ENCODE measurements around the gene RTN4R. TPM values are rescaled to one million over a fixed set of nuclear protein-coding genes. Genes with fewer than 3 reads are reported as not detected.
A peak's percentile ranks its signal among the peaks of the same experiment; 100 is the strongest.

RTN4R gene
- total and polyA plus RNA-seq, 2 of the 8 experiments (the other 6 are each of a cell fraction or from before 2014, with no cell fraction given) = 21.8 to 41.3 TPM

GRCh38 chr22:20240900-20241299, 27.2 kb downstream of the RTN4R start:
- peak overlapping the region; percentile 84 for H2BK5ac ChIP-seq (ENCODE audit: low read depth, low read length)
- H3K23me2 ChIP-seq (ENCODE audit: low read depth, low read length) = no peaks in the 10 kb centered on the region
- 87% methylated on average over 8 of the region's 8 CpGs; no CpG with 5 or more reads in 1 of the 2 experiments for WGBS, 2 experiments (ENCODE audit: extremely low coverage in 1 of 2, insufficient coverage in 1 of 2, insufficient read length in 1 of 2, insufficient replicate concordance in 2 of 2, low coverage in 1 of 2, low lambda C conversion rate in 2 of 2, missing lambda C conversion rate in 1 of 2)
- CTCF ChIA-PET (ENCODE audit: partially characterized antibody) = interaction anchor here (1.4 to 6.5 kb wide), 5 partner anchors 14 to 86 kb away, joined by 3 to 93 read pairs (median 19); partner anchors contain the start of gene CCDC188
- no peak overlapping the region for H2AFZ ChIP-seq (ENCODE audit: low read length)
- DNase-seq (ENCODE audit: low read depth in 1 of 2, low spot score in 2 of 2) (no peak), FAIRE-seq (no peak)
- peak overlapping the region; percentile 75; the same call in 1 of the 2 replicates for H3K18ac ChIP-seq (ENCODE audit: extremely low read depth, low read length)
- no peaks in the 10 kb centered on the region for H3K79me2 ChIP-seq (ENCODE audit: control insufficient read depth in 1 of 2, insufficient read depth in 2 of 2, low read length in 2 of 2)
- peaks cover 8% of the 10 kb centered on the region for H3K79me1 ChIP-seq (ENCODE audit: low read depth, low read length)
- peak overlapping the region; percentile 49 for H4K91ac ChIP-seq (replicated peaks; ENCODE audit: insufficient read length, low read length)
- peak overlapping the region; percentile 47 for H4K5ac ChIP-seq (ENCODE audit: insufficient read length, low read depth, low read length)
- H3K27ac ChIP-seq (ENCODE audit: low read depth, low read length) = peak overlapping the region; percentile 17; the same call in 1 of the 2 replicates
- peak overlapping the region; percentile 46; the same call in 1 of the 2 replicates for H2BK15ac ChIP-seq (ENCODE audit: low read length)
- H2AK5ac ChIP-seq (ENCODE audit: low read depth, low read length) = no peak overlapping the region
- H3K36me3 ChIP-seq (ENCODE audit: control insufficient read depth in 2 of 4, insufficient read depth in 4 of 4, low read length in 3 of 4) = peaks cover 0 to 14% (median 0%) of the 10 kb centered on the region in 4 experiments; a peak in 2 of 8 replicates
- H4K8ac ChIP-seq (ENCODE audit: extremely low read depth, insufficient read depth, low read length) = peak overlapping the region; percentile 86; the same call in 1 of the 2 replicates
- peak overlapping the region; percentile 94 for H3K4ac ChIP-seq (replicated peaks; ENCODE audit: insufficient read length, low read depth, low read length)
- peak overlapping the region; percentile 28 for H2BK120ac ChIP-seq (replicated peaks; ENCODE audit: low read depth, low read length)
- H3K27me3 ChIP-seq (replicated peaks in 1 of 4; ENCODE audit: control insufficient read depth in 3 of 4, extremely low read depth in 1 of 4, insufficient read depth in 3 of 4, low read length in 3 of 4) = no peaks in the 10 kb centered on the region
- H3K14ac ChIP-seq (ENCODE audit: insufficient read length) = no peak overlapping the region
- no peak overlapping the region; the same call in 1 of the 2 replicates for H2BK20ac ChIP-seq (ENCODE audit: low read length)
- no peak overlapping the region for H3K56ac ChIP-seq (replicated peaks; ENCODE audit: insufficient read length, low read depth, low read length)
- no peaks in the 10 kb centered on the region for H3K9me3 ChIP-seq (ENCODE audit: insufficient read depth in 2 of 2, low read depth in 1 of 2, low read length in 1 of 2)
- no peak for TF ChIP-seq SIX5 (IDR thresholded peaks at IDR 0.05; ENCODE audit: low read depth, low read length)
- peak overlapping the region in 1 of 4 experiments; percentile 27; a peak in 1 of 7 replicates for H3K9ac ChIP-seq (replicated peaks in 1 of 4; ENCODE audit: extremely low read depth in 1 of 4, low read depth in 3 of 4, low read length in 3 of 4)
- peak overlapping the region; percentile 27; the same call in 1 of the 2 replicates for H2BK12ac ChIP-seq (ENCODE audit: low read depth, low read length)
- POLR2A ChIA-PET (ENCODE audit: partially characterized antibody) = no interaction called here
- no peak overlapping the region for H3K23ac ChIP-seq (ENCODE audit: insufficient read length)
- peaks cover 0 to 37% (median 22%) of the 10 kb centered on the region in 4 experiments; a peak in 6 of 7 replicates for H3K4me1 ChIP-seq (replicated peaks in 1 of 4; ENCODE audit: control insufficient read depth in 3 of 4, insufficient read depth in 4 of 4, low read length in 3 of 4)
- no peak overlapping the region for H3K4me3 ChIP-seq (ENCODE audit: extremely low read depth in 1 of 4, insufficient read depth in 2 of 4, low read depth in 3 of 4, low read length in 4 of 4)
- peaks cover 1 to 8% of the 10 kb centered on the region in 2 experiments for H4K20me1 ChIP-seq (replicated peaks in 1 of 2; ENCODE audit: control insufficient read depth in 1 of 2, insufficient read depth in 2 of 2, low read length in 2 of 2)
- no peak overlapping the region; a peak in 1 of 4 replicates for H3K4me2 ChIP-seq (ENCODE audit: insufficient read depth in 1 of 2, low read depth in 2 of 2, low read length in 2 of 2)

All from H1 (cell line).